A673 (cell line): Measurements from ENCODE around the gene KIF26B. TPM values are rescaled to one million over a fixed set of nuclear protein-coding genes. Genes with fewer than 3 reads are reported as not detected.

ENCODE experiments used
- BruUV-seq: library from RNA; stranded (reverse); fragments of 400-500 nt; replicated peaks from 2 replicates; lab custom pipeline; 2021; lab: Mats Ljungman, UMichigan
- CTCF ChIA-PET: fragments of 300-600 bp; sonication (Branson Sonifier 250); formaldehyde crosslinking; loops from one replicate; lab custom pipeline; 2022; ENCODE audit warnings: antibody characterized with exemption; lab: Charles Lee
- POLR2A ChIA-PET: fragments of 300-600 bp; sonication (Branson Sonifier 250); formaldehyde crosslinking; loops from one replicate; lab custom pipeline; 2022; ENCODE audit warnings: antibody characterized with exemption; ENCODE audit not compliant: low non-redundant PET; lab: Charles Lee
- DNase-seq: peaks from one replicate; pipeline ENCODE4 v3.0.0-alpha.2; 2015; ENCODE audit warnings: low spot score
- H3K27ac ChIP-seq: fragments of 200-600 bp; sonication (generic); 2 replicates; pipeline ENCODE4 v1.5.1; 2016; ENCODE audit warnings: mixed run types, low read depth, mild to moderate bottlenecking, mixed read lengths, antibody characterized with exemption, low read length; ENCODE audit not compliant: poor library complexity, severe bottlenecking
- H3K27me3 ChIP-seq: fragments of 200-600 bp; sonication (generic); replicated peaks from 2 replicates; pipeline ENCODE4 v1.6.1; 2017; ENCODE audit warnings: mixed run types, low read depth, mild to moderate bottlenecking, mixed read lengths, antibody characterized with exemption, low read length; ENCODE audit not compliant: insufficient read depth, poor library complexity
- H3K36me3 ChIP-seq: fragments of 200-600 bp; sonication (generic); 2 replicates; pipeline ENCODE4 v1.6.1; 2016; ENCODE audit warnings: mixed run types, mild to moderate bottlenecking, mixed read lengths, antibody characterized with exemption, low read length; ENCODE audit not compliant: insufficient read depth, poor library complexity, severe bottlenecking
- H3K4me1 ChIP-seq: fragments of 200-600 bp; sonication (generic); 2 replicates; pipeline ENCODE4 v1.6.1; 2017; ENCODE audit warnings: mixed run types, mild to moderate bottlenecking, mixed read lengths, antibody characterized with exemption, low read length; ENCODE audit not compliant: insufficient read depth, poor library complexity, severe bottlenecking
- H3K4me3 ChIP-seq: fragments of 200-600 bp; sonication (generic); 2 replicates; pipeline ENCODE4 v1.5.1; 2016; ENCODE audit warnings: low read depth, mixed run types, mild to moderate bottlenecking, mixed read lengths, low read length; ENCODE audit not compliant: poor library complexity, severe bottlenecking
- H3K9me3 ChIP-seq: fragments of 200-600 bp; sonication (generic); 2 replicates; pipeline ENCODE4 v1.6.1; 2016; ENCODE audit warnings: mixed run types, low read depth, mild to moderate bottlenecking, mixed read lengths, antibody characterized with exemption, low read length; ENCODE audit not compliant: poor library complexity, severe bottlenecking
- EZH2 ChIP-seq: fragments of 200-600 bp; sonication (generic); IDR thresholded peaks from 2 replicates; pipeline ENCODE4 v1.6.1; 2017; ENCODE audit warnings: borderline replicate concordance, low read depth, mild to moderate bottlenecking, mixed read lengths, antibody characterized with exemption, low read length; ENCODE audit not compliant: poor library complexity, severe bottlenecking
- intact Hi-C: fragments of 100-400 bp; cut with micrococcal nuclease; formaldehyde crosslinking; loops from one replicate; pipeline ENCODE4 v1.10.0; 2022; ENCODE audit not compliant: unreplicated experiment
- total RNA-seq: library from RNA; stranded (reverse); gene quantifications from 2 replicates; pipeline ENCODE4 v1.2.3, GENCODE V29; 2021
- TF ChIP-seq, protein P1 (sequence below): fragments of 300-800, 200-600 bp; sonication (generic); conservative IDR thresholded peaks from 2 replicates; pipeline ENCODE4 v1.5.1; 2017; ENCODE audit warnings: low read depth, mild to moderate bottlenecking, antibody characterized with exemption, low read length, moderate library complexity, mixed read lengths

KIF26B gene
- total RNA-seq, 1 experiment from 2014 or later = not detected

DNA sequence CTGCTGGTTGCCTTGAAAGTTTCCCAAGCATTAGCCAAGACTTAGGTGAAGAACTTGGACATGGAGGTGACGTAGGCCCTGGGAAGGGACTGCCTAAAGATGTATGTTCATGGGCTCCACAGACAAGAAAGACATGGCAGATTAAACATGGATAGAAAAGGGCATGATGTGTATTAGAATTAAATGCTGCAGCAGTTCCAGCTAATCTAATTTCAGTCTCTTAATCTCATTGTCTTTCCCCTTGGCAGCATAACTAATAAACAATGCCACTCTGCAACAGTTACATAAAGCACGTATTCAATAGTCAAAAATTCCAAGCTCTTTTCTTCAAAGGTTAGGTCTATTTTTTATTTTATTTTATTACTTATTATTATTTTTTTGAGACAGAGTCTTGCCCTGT is 251.6 kb downstream of the KIF26B start:
- Histone ChIP-seq H3K36me3 (no peaks in the 10 kb centered on the region), H3K27ac (no peak overlapping the region), H3K4me3 (no peak overlapping the region), H3K27me3 (peaks cover 19% of the 10 kb centered on the region), H3K9me3 (no peaks in the 10 kb centered on the region), H3K4me1 (no peaks in the 10 kb centered on the region)
- no peak for TF ChIP-seq EZH2
- TF ChIP-seq, protein P1, sequence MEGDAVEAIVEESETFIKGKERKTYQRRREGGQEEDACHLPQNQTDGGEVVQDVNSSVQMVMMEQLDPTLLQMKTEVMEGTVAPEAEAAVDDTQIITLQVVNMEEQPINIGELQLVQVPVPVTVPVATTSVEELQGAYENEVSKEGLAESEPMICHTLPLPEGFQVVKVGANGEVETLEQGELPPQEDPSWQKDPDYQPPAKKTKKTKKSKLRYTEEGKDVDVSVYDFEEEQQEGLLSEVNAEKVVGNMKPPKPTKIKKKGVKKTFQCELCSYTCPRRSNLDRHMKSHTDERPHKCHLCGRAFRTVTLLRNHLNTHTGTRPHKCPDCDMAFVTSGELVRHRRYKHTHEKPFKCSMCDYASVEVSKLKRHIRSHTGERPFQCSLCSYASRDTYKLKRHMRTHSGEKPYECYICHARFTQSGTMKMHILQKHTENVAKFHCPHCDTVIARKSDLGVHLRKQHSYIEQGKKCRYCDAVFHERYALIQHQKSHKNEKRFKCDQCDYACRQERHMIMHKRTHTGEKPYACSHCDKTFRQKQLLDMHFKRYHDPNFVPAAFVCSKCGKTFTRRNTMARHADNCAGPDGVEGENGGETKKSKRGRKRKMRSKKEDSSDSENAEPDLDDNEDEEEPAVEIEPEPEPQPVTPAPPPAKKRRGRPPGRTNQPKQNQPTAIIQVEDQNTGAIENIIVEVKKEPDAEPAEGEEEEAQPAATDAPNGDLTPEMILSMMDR = no peak
- intact Hi-C loops = no loop called here
- BruUV-seq = no TSS peak
- POLR2A ChIA-PET = no interaction called here
- CTCF ChIA-PET = no interaction called here
- no peak for DNase-seq

DNA sequence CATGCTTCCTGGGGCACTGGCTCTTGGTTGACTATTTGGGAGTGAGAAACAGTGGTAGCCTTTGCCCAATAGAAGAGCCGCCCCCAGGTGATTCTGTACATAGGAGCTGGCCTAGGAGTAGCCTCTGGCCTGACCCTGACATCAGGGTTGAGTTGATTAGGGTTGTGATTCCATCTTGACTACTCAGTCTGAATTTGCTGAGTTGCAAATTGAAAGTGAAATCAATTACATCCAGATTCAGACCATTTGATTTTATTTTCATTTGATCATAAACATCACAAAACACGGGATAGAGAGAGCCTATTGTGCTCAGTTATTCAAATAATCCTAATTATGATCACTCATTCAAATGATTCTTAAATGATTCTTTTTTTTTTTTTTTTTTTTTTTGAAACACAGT is 253.2 kb downstream of the KIF26B start:
- Histone ChIP-seq H3K27me3 (peaks cover 19% of the 10 kb centered on the region), H3K4me1 (no peaks in the 10 kb centered on the region), H3K4me3 (no peak overlapping the region), H3K9me3 (no peaks in the 10 kb centered on the region), H3K27ac (no peak overlapping the region), H3K36me3 (no peaks in the 10 kb centered on the region)
- intact Hi-C loops = no loop called here
- BruUV-seq = no TSS peak
- TF ChIP-seq EZH2 = no peak
- CTCF ChIA-PET = no interaction called here
- DNase-seq = no peak
- POLR2A ChIA-PET = no interaction called here

DNA sequence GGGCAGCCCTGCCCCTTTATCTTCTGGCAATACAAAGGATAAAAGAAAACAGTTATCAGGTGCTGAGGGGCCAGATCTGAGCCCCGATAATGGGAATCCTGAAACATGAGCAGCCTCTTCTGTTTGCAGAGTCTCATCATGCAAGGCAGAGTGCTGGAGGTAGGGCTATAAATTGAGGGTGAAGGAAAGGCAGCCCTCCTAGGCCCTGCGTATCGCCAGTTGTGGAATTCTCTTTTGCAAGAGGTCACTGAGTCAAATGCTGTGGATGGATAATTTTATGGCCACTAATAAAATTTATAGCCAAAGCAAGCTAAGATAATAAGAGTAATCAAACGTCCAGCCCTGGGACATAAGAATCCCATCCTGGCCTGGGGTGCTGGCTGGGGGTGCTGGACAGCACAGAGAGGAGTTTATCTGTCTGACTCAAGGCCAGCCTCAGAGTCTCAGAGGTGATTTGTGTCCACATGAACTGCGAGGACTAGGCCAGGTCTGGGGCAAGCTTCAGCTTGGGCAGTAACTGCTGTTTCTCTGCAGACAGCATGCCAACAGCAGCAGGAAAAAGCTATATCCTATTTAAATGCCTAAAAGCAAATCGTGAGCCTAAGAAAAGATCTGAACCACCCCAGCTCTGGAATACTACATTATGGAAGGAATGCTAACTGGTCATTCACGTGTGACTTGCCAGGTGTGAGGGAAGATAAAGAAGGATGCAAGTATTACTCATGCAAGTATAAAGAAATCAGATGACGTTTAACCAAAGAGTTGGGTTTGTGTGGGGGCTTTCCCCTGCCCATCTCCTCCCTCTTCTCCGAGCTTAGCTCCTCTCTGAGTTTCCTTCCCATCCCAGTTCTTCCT is 254.8 kb downstream of the KIF26B start:
- Histone ChIP-seq H3K36me3 (no peaks in the 10 kb centered on the region), H3K9me3 (no peaks in the 10 kb centered on the region), H3K27me3 (peaks cover 10% of the 10 kb centered on the region), H3K4me1 (no peaks in the 10 kb centered on the region), H3K27ac (no peak overlapping the region), H3K4me3 (no peak overlapping the region)
- CTCF ChIA-PET = interaction anchor here (0.6 kb wide), 1 partner anchor 213 kb away, joined by 5 read pairs; no protein-coding TSS in a partner anchor
- TF ChIP-seq EZH2 = no peak
- TF ChIP-seq, protein P1 = no peak
- no peak for DNase-seq
- intact Hi-C loops = no loop called here
- POLR2A ChIA-PET = no interaction called here
- BruUV-seq = no TSS peak
